T-helper 1 cell treated with Interleukin-12 subunit alpha and Interleukin-12 subunit beta and Interleukin-4 antibody, amounts not matched to agents 30 μg/mL and 1 μg/mL, for 36 hours (primary cell): ENCODE measurements around the gene SEMA4B.
A peak's percentile ranks its signal among the peaks of the same experiment; 100 is the strongest.
"Not testable (repeated sequence)": the region's sequence is repeated elsewhere in the genome, so short reads cannot be mapped to it uniquely, and the experiment has no call there.

Experiments used
- H3K27ac Mint-ChIP-seq: one replicate; pipeline ENCODE4 v1.8.0; 2021; ENCODE audit warnings: mild to moderate bottlenecking, mixed read lengths
- H3K27me3 Mint-ChIP-seq: one replicate; pipeline ENCODE4 v1.8.0; 2021; ENCODE audit warnings: low read depth, mixed read lengths
- H3K36me3 Mint-ChIP-seq: one replicate; pipeline ENCODE4 v1.8.0; 2021; ENCODE audit warnings: low read depth, mixed read lengths
- H3K4me1 Mint-ChIP-seq: one replicate; pipeline ENCODE4 v1.8.0; 2021; ENCODE audit warnings: low read depth, mixed read lengths
- H3K4me3 Mint-ChIP-seq: one replicate; pipeline ENCODE4 v1.8.0; 2021; ENCODE audit warnings: mild to moderate bottlenecking, moderate library complexity, mixed read lengths
- H3K9me3 Mint-ChIP-seq: one replicate; pipeline ENCODE4 v1.8.0; 2021; ENCODE audit warnings: mixed read lengths

SEMA4B gene

DNA sequence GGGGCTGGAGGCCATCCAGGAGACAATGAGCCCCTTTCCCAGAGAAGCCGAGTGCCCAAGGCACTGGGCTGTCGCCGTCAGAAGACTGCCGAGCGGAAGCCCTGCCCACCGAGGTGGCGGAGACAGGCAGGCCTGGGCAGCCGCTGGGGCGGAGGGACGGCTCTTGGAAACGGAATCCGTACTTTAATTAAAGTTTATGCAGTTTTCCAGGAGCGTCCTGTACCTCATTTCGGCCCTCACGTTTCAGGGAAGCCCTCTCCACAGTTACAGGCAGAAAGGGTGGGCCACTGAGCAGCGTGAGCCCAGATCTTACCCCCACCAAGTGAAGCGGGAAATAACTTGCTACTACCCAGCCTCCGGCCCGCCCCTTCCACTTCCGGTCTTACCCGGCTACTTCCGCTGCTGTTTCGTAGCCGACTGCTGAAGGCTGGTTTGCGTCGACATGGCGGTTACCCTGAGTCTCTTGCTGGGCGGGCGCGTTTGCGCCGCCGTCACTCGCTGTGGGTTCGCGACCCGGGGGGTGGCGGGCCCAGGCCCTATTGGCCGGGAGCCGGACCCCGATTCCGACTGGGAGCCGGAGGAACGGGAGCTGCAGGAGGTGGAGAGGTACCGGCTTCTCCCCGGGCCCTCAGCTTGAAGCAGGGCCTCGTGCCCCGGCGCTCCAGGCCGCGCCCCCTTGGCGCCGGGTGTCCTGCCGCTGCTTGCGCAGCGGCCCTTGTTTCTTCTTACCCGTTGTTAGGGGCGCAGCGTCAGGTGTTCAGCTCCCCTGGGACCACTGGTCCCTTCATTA lies 64.3 kb downstream of the SEMA4B start, which contains the start of gene NGRN:
Gene NGRN, plus strand, starts transcription at position 402 of the 790 bp plus-strand sequence. Its CDS starts 41 bp downstream, at position 443.
- no peaks in the 10 kb centered on the region for H3K27me3 Mint-ChIP-seq
- H3K36me3 Mint-ChIP-seq: peaks cover 17% of the 10 kb centered on the region
- H3K4me3 Mint-ChIP-seq: peak within 1 kb of the TSS; percentile 97
- peaks cover 35% of the 10 kb centered on the region for H3K4me1 Mint-ChIP-seq
- peak within 1 kb of the TSS; percentile 98 for H3K27ac Mint-ChIP-seq
- no peaks in the 10 kb centered on the region for H3K9me3 Mint-ChIP-seq

DNA sequence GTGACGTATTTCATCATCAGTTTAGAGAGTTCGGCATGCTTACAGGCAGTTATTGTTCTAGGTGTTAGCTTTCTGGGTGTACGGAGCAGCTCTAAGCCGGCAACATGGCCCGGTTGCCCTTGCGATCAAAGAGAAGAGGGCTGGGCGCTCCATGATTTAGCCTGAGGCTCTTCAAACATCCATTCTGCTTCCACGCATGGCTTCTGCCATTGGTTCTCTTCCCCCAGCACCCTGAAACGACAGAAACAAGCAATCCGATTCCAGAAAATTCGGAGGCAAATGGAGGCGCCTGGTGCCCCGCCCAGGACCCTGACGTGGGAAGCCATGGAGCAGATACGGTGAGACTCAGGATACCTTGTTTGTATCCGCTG lies 64.9 kb downstream of the SEMA4B start:
- no peaks in the 10 kb centered on the region for H3K9me3 Mint-ChIP-seq
- H3K36me3 Mint-ChIP-seq: peaks cover 20% of the 10 kb centered on the region
- H3K4me1 Mint-ChIP-seq: peaks cover 37% of the 10 kb centered on the region
- H3K27me3 Mint-ChIP-seq: no peaks in the 10 kb centered on the region
- H3K4me3 Mint-ChIP-seq: peak overlapping the region; percentile 97
- H3K27ac Mint-ChIP-seq: peak overlapping the region; percentile 98

DNA sequence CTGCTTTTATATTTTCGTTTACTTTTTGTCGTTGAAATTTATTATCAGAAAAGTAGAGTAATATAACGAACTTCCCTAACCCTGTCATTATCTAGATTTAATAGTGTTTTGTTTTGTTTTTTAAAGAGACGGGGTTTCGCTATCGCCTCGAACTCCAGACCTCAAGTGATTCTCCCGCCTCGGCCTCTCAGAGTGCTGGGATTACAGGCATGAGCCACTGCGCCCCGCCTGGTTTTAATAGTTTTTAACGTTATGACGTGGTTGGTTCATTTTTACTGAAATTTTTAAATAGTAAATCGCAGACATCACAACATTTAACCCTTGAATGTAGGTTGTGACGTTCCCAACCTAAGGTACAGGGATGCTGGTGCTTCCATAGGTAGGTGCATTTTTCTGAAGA lies 65.4 kb downstream of the SEMA4B start:
- Mint-ChIP-seq H3K27ac (peak overlapping the region; percentile 98), H3K36me3 (peaks cover 23% of the 10 kb centered on the region), H3K9me3 (no peaks in the 10 kb centered on the region), H3K27me3 (no peaks in the 10 kb centered on the region), H3K4me3 (peak overlapping the region; percentile 97), H3K4me1 (peaks cover 40% of the 10 kb centered on the region)

- Mint-ChIP-seq H3K27me3 (no peaks in the 10 kb centered on the region), H3K9me3 (no peaks in the 10 kb centered on the region), H3K27ac (peak overlapping the region; percentile 15), H3K4me3 (peak overlapping the region; percentile 77), H3K36me3 (peaks cover 26% of the 10 kb centered on the region), H3K4me1 (peaks cover 46% of the 10 kb centered on the region)
Observed at GRCh38 chr15:90268415-90268814, 67.3 kb downstream of the SEMA4B start.

GRCh38 chr15:90270502-90271150 lies 69.5 kb downstream of the SEMA4B start:
- H3K9me3 Mint-ChIP-seq: no peaks in the 10 kb centered on the region
- H3K36me3 Mint-ChIP-seq: peaks cover 34% of the 10 kb centered on the region
- no peaks in the 10 kb centered on the region for H3K27me3 Mint-ChIP-seq
- no peak overlapping the region for H3K27ac Mint-ChIP-seq
- no peak overlapping the region for H3K4me3 Mint-ChIP-seq
- peaks cover 36% of the 10 kb centered on the region for H3K4me1 Mint-ChIP-seq

- no peak overlapping the region for H3K27ac Mint-ChIP-seq
- peaks cover 38% of the 10 kb centered on the region for H3K4me1 Mint-ChIP-seq
- H3K36me3 Mint-ChIP-seq: peaks cover 34% of the 10 kb centered on the region
Observed at GRCh38 chr15:90271459-90272166, 70.5 kb downstream of the SEMA4B start.

DNA sequence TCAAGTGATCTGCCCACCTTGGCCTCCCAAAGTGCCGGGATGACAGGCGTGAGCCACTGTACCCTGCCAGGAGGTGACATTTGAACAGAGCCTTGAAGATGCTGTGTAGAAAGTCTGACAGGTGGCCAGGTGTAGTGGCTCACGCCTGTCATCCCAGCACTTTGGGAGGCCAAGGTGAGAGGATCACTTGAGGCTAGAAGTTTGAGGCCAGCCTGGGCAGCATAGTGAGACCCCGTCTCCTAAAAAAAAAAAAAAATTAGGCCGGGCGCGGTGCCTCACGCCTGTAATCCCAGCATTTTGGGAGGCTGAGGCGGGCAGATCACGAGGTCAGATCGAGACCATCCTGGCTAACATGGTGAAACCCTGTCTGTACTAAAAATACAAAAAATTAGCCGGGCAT lies 77.3 kb downstream of the SEMA4B start:
- H3K9me3 Mint-ChIP-seq, H3K36me3 Mint-ChIP-seq, H3K27ac Mint-ChIP-seq, H3K4me1 Mint-ChIP-seq, H3K27me3 Mint-ChIP-seq, H3K4me3 Mint-ChIP-seq: not testable (repeated sequence)

More at GRCh38 chr15:90271459-90272166, 70.5 kb downstream of the SEMA4B start:
- H3K4me3 Mint-ChIP-seq: no peak overlapping the region
- no peaks in the 10 kb centered on the region for H3K27me3 Mint-ChIP-seq
- no peaks in the 10 kb centered on the region for H3K9me3 Mint-ChIP-seq
